OCI-LY3 (cell line): Measurements from ENCODE around the gene DAGLA.
"Not testable (repeated sequence)": the region's sequence is repeated elsewhere in the genome, so short reads cannot be mapped to it uniquely, and the experiment has no call there.

ENCODE experiments used
- H2AFZ ChIP-seq: fragments of 200-600, 300-600 bp; shearing (Covaris generic); 2 replicates; pipeline ENCODE4 v1.6.0; 2014; ENCODE audit warnings: antibody characterized with exemption, low read depth, low read length
- H3K27ac ChIP-seq: fragments of 200-600, 300-600 bp; sonication (generic); 2 replicates; pipeline ENCODE4 v1.5.1; 2014; ENCODE audit warnings: mild to moderate bottlenecking, low read length, moderate library complexity, mixed read lengths
- H3K27me3 ChIP-seq: fragments of 200-600, 300-600 bp; sonication (generic); 2 replicates; pipeline ENCODE4 v1.6.1; 2014; ENCODE audit warnings: low read depth, low read length, mixed read lengths
- H3K36me3 ChIP-seq: fragments of 200-600, 300-600 bp; sonication (generic); replicated peaks from 2 replicates; pipeline ENCODE3; 2014; ENCODE audit warnings: low read depth, low read length, mixed read lengths
- H3K4me1 ChIP-seq: fragments of 300-600, 200-600 bp; sonication (generic); 2 replicates; pipeline ENCODE4 v1.6.1; 2014; ENCODE audit warnings: low read length, mixed read lengths
- H3K4me2 ChIP-seq: fragments of 200-600, 300-600 bp; sonication (generic); 2 replicates; pipeline ENCODE4 v1.6.1; 2014; ENCODE audit warnings: low read length, mixed read lengths
- H3K4me3 ChIP-seq: fragments of 300-600, 200-600 bp; sonication (generic); 2 replicates; pipeline ENCODE4 v1.5.1; 2014; ENCODE audit warnings: antibody characterized with exemption, mild to moderate bottlenecking, low read length, moderate library complexity
- H3K79me2 ChIP-seq: fragments of 300-600, 200-600 bp; shearing (Covaris generic); 2 replicates; pipeline ENCODE4 v1.6.1; 2014; ENCODE audit warnings: mild to moderate bottlenecking, low read length, mixed read lengths
- H3K9ac ChIP-seq: fragments of 300-600, 200-600 bp; shearing (Covaris generic); 2 replicates; pipeline ENCODE4 v1.6.0; 2014; ENCODE audit warnings: mild to moderate bottlenecking, low read length, moderate library complexity
- H3K9me3 ChIP-seq: fragments of 200-600, 300-600 bp; shearing (Covaris generic); 2 replicates; pipeline ENCODE4 v1.6.1; 2014; ENCODE audit warnings: low read length, mixed read lengths; ENCODE audit not compliant: insufficient read depth
- H4K20me1 ChIP-seq: fragments of 200-600, 300-600 bp; sonication (generic); 2 replicates; pipeline ENCODE4 v1.6.1; 2016; ENCODE audit warnings: low read length, mixed read lengths; ENCODE audit not compliant: insufficient read depth
- CTCF ChIP-seq: fragments of 200-600, 300-600 bp; sonication (generic); IDR thresholded peaks from 2 replicates; pipeline ENCODE4 v1.5.1; 2014; ENCODE audit warnings: antibody characterized with exemption, low read length, low read depth
- EZH2phosphoT487 ChIP-seq: fragments of 200-600 bp; shearing (Covaris generic); IDR thresholded peaks from 2 replicates; pipeline ENCODE4 v1.6.1; 2018; ENCODE audit warnings: antibody characterized with exemption, mixed run types, low read depth

The DAGLA gene

GRCh38 chr11:61654397-61654829, 25.8 kb upstream of the DAGLA start:
- H3K79me2 ChIP-seq = no peaks in the 10 kb centered on the region
- H4K20me1 ChIP-seq = no peaks in the 10 kb centered on the region
- no peaks in the 10 kb centered on the region for H3K4me1 ChIP-seq
- no peak overlapping the region for H2AFZ ChIP-seq
- no peak overlapping the region for H3K27ac ChIP-seq
- H3K9ac ChIP-seq = no peak overlapping the region
- H3K27me3 ChIP-seq = peaks cover 17% of the 10 kb centered on the region
- no peak overlapping the region for H3K4me2 ChIP-seq
- H3K9me3 ChIP-seq = no peaks in the 10 kb centered on the region
- TF ChIP-seq EZH2phosphoT487 (no peak), CTCF (no peak)
- H3K36me3 ChIP-seq = no peaks in the 10 kb centered on the region
- H3K4me3 ChIP-seq = no peak overlapping the region

DNA sequence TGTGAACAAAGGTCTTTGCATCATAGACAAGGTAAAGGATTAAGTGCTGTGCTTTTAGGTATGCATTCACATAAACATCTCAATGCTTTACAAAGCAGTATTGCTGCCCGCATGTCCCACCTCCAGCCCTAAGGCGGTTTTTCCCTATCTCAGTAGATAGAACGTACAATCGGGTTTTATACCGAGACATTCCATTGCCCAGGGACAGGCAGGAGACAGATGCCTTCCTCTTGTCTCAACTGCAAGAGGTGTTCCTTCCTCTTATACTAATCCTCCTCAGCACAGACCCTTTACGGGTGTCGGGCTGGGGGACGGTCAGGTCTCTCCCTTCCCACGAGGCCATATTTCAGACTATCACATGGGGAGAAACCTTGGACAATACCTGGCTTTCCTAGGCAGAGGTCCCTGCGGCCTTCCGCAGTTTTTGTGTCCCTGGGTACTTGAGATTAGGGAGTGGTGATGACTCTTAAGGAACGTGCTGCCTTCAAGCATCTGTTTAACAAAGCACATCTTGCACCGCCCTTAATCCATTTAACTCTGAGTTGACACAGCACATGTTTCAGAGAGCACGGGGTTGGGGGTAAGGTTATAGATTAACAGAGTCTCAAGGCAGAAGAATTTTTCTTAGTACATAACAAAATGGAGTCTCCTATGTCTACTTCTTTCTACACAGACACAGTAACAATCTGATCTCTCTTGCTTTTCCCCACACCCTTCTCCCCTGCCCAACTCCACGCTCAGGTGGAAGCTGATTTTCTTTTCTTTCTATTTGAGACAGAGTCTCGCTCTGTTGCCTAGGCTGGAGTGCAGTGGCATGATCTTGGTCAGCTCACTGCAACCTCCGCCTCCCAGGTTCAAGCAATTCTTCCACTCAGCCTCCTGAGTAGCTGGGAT, 24.7 kb upstream of the DAGLA start:
- not testable (repeated sequence) for H3K4me1 ChIP-seq, H3K27ac ChIP-seq, H3K4me2 ChIP-seq, H3K36me3 ChIP-seq, H2AFZ ChIP-seq, H3K79me2 ChIP-seq, H3K9me3 ChIP-seq, H3K4me3 ChIP-seq, H4K20me1 ChIP-seq, H3K9ac ChIP-seq
- H3K27me3 ChIP-seq = peaks cover 17% of the 10 kb centered on the region

- TF ChIP-seq CTCF (no peak), EZH2phosphoT487 (no peak)
- Histone ChIP-seq H3K79me2 (no peaks in the 10 kb centered on the region), H2AFZ (no peak overlapping the region), H3K9ac (no peak overlapping the region), H3K36me3 (no peaks in the 10 kb centered on the region), H3K9me3 (no peaks in the 10 kb centered on the region), H3K27me3 (peaks cover 17% of the 10 kb centered on the region), H3K4me1 (no peaks in the 10 kb centered on the region), H3K4me3 (no peak overlapping the region), H4K20me1 (no peaks in the 10 kb centered on the region), H3K4me2 (no peak overlapping the region), H3K27ac (no peak overlapping the region)
Measured at GRCh38 chr11:61656347-61657077, 23.7 kb upstream of the DAGLA start.

DNA sequence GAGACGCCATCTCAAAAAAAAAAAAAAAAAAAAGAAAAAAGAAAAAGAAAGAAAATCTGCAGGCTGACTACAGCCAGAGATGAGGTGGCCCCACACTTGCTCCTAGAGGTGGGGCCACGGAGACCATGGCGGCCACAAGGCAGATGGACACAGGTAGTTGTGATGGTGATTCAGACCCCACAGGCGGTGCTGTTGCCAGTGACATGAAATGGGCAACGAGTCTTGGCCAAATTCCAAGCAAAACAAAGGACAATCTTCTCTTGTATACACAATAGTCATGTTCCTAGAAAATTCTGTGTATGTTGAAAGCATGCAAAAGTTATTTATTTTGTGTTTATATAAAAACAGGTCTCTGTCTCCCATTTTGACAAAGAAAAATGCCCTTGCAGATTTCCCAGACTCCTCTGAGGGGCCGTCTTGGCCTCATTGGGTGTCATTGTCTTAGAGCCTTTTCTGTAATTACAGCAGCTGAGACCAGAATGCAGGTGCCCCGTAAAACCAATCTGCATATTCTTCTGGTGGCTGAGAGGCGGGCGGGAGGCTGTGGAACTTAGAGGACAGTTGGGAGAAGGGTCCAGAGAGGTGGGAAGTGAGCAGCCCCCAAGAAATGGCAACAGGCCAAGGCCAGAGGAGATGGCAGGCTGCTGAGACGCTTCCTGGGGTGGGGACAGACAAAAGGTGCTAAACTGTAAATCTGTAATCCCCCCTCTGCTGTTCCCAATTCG, 22.5 kb upstream of the DAGLA start:
- Histone ChIP-seq H3K27me3 (peaks cover 15% of the 10 kb centered on the region), H2AFZ (no peak overlapping the region), H3K36me3 (no peaks in the 10 kb centered on the region), H3K4me3 (no peak overlapping the region), H3K9me3 (no peaks in the 10 kb centered on the region), H3K9ac (no peak overlapping the region), H3K27ac (no peak overlapping the region), H3K4me1 (no peaks in the 10 kb centered on the region), H4K20me1 (no peaks in the 10 kb centered on the region), H3K79me2 (no peaks in the 10 kb centered on the region), H3K4me2 (no peak overlapping the region)
- no peak for TF ChIP-seq CTCF
- no peak for TF ChIP-seq EZH2phosphoT487
